C4-2B (cell line): ENCODE measurements around the gene AP3S1.

ENCODE experiments used
- ZFX ChIP-seq: fragments of 450-650 bp; IDR thresholded peaks from 2 replicates; pipeline ENCODE4 v1.6.1; 2017
- TF ChIP-seq, protein P1 (sequence below): fragments of 450-650 bp; conservative IDR thresholded peaks from 2 replicates; pipeline ENCODE4 v1.5.1; 2017; ENCODE audit warnings: mild to moderate bottlenecking

DNA sequence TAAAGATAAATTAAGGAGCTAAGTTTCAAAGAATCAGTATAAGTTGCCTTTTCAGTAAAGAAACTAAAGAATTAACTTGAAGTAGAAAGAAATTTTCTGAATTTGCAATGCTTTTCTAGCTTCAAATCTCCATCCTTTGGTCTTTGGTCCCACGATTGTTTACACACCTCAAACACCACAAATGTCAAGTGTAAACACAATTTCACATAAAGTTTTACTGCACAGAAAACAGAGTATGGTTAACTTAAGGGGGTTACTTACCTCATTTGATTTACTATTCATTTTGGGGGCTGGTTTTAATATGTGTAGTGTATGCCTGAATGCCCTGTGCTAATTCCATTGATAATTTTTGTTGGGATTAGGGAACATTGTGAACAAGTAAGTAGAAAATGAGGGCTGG, 29.4 kb upstream of the AP3S1 start:
- TF ChIP-seq, protein P1, sequence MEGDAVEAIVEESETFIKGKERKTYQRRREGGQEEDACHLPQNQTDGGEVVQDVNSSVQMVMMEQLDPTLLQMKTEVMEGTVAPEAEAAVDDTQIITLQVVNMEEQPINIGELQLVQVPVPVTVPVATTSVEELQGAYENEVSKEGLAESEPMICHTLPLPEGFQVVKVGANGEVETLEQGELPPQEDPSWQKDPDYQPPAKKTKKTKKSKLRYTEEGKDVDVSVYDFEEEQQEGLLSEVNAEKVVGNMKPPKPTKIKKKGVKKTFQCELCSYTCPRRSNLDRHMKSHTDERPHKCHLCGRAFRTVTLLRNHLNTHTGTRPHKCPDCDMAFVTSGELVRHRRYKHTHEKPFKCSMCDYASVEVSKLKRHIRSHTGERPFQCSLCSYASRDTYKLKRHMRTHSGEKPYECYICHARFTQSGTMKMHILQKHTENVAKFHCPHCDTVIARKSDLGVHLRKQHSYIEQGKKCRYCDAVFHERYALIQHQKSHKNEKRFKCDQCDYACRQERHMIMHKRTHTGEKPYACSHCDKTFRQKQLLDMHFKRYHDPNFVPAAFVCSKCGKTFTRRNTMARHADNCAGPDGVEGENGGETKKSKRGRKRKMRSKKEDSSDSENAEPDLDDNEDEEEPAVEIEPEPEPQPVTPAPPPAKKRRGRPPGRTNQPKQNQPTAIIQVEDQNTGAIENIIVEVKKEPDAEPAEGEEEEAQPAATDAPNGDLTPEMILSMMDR = no peak
- no peak for TF ChIP-seq ZFX
